ENCODE results near the gene CA11.

DNA sequence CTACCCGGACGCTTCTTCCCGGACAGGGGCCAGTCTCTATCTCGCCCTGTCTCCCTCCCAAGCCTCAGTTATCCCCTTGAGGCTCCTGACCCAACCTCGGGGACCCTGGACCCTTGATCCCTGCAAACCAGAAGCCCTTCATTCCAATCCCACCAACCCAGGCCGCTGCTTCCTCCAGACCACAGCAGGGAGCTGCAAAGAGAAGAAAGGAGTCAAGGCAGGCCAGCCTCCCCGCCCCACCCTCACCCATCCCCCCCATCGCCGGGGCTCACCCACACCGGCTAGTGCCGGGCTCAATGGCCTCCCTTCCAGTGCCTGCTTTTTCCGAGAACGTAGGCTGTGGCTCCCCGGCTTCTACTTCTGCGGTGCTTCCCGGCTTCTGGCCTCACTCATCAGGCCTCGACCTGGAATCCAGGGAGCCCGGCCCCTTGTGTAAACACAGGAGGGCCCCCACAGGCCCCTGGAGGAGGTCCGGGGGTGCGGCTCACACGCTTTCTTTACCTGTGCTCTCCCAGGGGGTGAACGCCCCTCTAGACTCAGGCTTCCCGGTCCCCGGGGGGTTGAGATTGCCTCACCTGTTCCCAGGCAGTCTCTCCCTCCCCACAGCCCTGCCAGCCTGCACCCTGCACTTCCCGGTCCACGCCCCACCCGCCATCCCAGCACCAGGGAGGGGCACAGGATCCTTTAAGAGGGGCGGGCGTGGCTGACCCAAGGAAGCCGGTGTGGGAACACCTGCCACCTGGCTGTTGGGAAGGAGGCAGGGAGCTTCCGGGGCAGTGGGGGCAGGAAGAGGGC is 31.4 kb downstream of the CA11 start, which contains the start of gene FAM83E:
- TF ChIP-seq, protein P1, sequence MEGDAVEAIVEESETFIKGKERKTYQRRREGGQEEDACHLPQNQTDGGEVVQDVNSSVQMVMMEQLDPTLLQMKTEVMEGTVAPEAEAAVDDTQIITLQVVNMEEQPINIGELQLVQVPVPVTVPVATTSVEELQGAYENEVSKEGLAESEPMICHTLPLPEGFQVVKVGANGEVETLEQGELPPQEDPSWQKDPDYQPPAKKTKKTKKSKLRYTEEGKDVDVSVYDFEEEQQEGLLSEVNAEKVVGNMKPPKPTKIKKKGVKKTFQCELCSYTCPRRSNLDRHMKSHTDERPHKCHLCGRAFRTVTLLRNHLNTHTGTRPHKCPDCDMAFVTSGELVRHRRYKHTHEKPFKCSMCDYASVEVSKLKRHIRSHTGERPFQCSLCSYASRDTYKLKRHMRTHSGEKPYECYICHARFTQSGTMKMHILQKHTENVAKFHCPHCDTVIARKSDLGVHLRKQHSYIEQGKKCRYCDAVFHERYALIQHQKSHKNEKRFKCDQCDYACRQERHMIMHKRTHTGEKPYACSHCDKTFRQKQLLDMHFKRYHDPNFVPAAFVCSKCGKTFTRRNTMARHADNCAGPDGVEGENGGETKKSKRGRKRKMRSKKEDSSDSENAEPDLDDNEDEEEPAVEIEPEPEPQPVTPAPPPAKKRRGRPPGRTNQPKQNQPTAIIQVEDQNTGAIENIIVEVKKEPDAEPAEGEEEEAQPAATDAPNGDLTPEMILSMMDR (IDR thresholded peaks at IDR 0.05; ENCODE audit: low read depth, low read length, poor library complexity, severe bottlenecking) = no peak
- TF ChIP-seq EZH2phosphoT487 (IDR thresholded peaks at IDR 0.05; ENCODE audit: borderline replicate concordance, low read length) = no peak
